ENCODE results near the gene ADGRL1. TPM values are rescaled to one million over a fixed set of nuclear protein-coding genes. Genes with fewer than 3 reads are reported as not detected.
A peak's percentile ranks its signal among the peaks of the same experiment; 100 is the strongest.

The ADGRL1 gene
- total RNA-seq, 4 donors from 2014 or later, result 2.4 to 64.0 (median 20.7) TPM

- no peak overlapping the region for H3K27ac ChIP-seq
- H3K36me3 ChIP-seq, result no peaks in the 10 kb centered on the region
- DNase-seq, result no peak
- TF ChIP-seq, protein P1, sequence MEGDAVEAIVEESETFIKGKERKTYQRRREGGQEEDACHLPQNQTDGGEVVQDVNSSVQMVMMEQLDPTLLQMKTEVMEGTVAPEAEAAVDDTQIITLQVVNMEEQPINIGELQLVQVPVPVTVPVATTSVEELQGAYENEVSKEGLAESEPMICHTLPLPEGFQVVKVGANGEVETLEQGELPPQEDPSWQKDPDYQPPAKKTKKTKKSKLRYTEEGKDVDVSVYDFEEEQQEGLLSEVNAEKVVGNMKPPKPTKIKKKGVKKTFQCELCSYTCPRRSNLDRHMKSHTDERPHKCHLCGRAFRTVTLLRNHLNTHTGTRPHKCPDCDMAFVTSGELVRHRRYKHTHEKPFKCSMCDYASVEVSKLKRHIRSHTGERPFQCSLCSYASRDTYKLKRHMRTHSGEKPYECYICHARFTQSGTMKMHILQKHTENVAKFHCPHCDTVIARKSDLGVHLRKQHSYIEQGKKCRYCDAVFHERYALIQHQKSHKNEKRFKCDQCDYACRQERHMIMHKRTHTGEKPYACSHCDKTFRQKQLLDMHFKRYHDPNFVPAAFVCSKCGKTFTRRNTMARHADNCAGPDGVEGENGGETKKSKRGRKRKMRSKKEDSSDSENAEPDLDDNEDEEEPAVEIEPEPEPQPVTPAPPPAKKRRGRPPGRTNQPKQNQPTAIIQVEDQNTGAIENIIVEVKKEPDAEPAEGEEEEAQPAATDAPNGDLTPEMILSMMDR (IDR thresholded peaks at IDR 0.05), result no peak
- no peak for TF ChIP-seq POLR2A (IDR thresholded peaks at IDR 0.05)
- no peak overlapping the region for H3K4me3 ChIP-seq
- intact Hi-C loops (cut with DNase I; ENCODE audit: low total_unique reads), result no loop called here
- H3K4me1 ChIP-seq, result peaks cover 3 to 27% of the 10 kb centered on the region in 2 donors
- H3K9me3 ChIP-seq, result no peaks in the 10 kb centered on the region
- no peaks in the 10 kb centered on the region for H3K27me3 ChIP-seq
Observed at GRCh38 chr19:14110650-14111049, 95.3 kb downstream of the ADGRL1 start.

- Histone ChIP-seq H3K36me3 (no peaks in the 10 kb centered on the region), H3K27ac (peak overlapping the region; percentile 28 to 46)
- no peak for DNase-seq
Observed at GRCh38 chr19:14107581-14108461, 98.1 kb downstream of the ADGRL1 start.

DNA sequence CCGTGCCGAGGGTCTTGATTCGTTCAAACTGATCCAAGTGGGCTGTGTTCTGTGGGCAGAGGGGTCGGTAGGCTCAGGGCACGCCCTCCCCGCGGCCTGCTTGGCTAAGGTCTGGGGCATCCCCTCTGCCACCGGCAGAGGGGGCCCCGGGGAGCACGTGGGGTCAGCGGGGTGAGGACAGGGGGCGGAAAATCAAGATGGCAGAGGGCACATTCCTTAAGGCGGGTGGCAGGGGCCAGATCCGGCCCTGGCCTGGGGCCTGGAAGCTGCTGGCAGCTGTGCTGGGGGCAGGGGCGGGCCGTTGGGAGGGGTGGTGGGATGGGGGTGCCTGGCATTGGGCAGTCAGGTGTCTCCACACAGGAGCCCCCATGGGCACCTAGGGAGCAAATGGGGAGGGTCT lies 99.1 kb downstream of the ADGRL1 start:
- H3K9me3 ChIP-seq, result no peaks in the 10 kb centered on the region
- intact Hi-C loops (cut with DNase I; ENCODE audit: low total_unique reads), result no loop called here
- H3K27me3 ChIP-seq, result no peaks in the 10 kb centered on the region
- peak overlapping the region in 1 of 2 donors; percentile 46 for H3K27ac ChIP-seq
- H3K4me1 ChIP-seq, result peaks cover 0 to 3% of the 10 kb centered on the region in 2 donors
- no peak for DNase-seq
- H3K4me3 ChIP-seq, result no peak overlapping the region
- H3K36me3 ChIP-seq, result no peaks in the 10 kb centered on the region
- TF ChIP-seq POLR2A (IDR thresholded peaks at IDR 0.05), result no peak
- TF ChIP-seq, protein P1 (IDR thresholded peaks at IDR 0.05), result no peak

More at GRCh38 chr19:14107581-14108461, 98.1 kb downstream of the ADGRL1 start:
- H3K27me3 ChIP-seq, result no peaks in the 10 kb centered on the region
- intact Hi-C loops (cut with DNase I; ENCODE audit: low total_unique reads), result no loop called here
- TF ChIP-seq POLR2A (IDR thresholded peaks at IDR 0.05), result no peak
- TF ChIP-seq, protein P1 (IDR thresholded peaks at IDR 0.05), result no peak
- peaks cover 0 to 13% of the 10 kb centered on the region in 2 donors for H3K4me1 ChIP-seq
- H3K4me3 ChIP-seq, result no peak overlapping the region
- H3K9me3 ChIP-seq, result no peaks in the 10 kb centered on the region

DNA sequence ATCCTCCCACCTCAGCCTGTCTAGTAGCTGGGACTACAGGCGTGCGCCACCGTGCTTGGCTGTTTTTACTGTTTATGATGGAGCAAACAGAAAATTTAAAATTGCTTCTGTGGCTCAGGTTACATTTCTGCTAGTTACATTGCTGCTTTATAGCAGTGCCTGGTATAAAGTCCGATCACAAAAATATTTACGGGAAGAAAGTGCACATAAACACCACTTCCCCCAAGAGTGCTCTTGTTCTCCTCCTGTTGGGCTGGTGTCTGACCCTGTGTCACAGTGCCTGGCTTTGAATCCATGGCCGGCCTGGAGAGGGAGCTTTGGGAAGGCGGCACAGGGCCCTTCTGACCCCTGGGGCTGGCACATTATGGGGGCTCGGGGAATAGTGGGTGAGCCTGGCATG lies 100.3 kb downstream of the ADGRL1 start:
- Histone ChIP-seq H3K9me3 (no peaks in the 10 kb centered on the region), H3K36me3 (no peaks in the 10 kb centered on the region), H3K27me3 (no peaks in the 10 kb centered on the region), H3K4me1 (no peaks in the 10 kb centered on the region), H3K4me3 (no peak overlapping the region), H3K27ac (no peak overlapping the region)
- DNase-seq, result no peak
- intact Hi-C loops (cut with DNase I; ENCODE audit: low total_unique reads), result no loop called here
- no peak for TF ChIP-seq POLR2A (IDR thresholded peaks at IDR 0.05)
- TF ChIP-seq, protein P1 (IDR thresholded peaks at IDR 0.05), result no peak

GRCh38 chr19:14103310-14103709 lies 102.7 kb downstream of the ADGRL1 start:
- Histone ChIP-seq H3K36me3 (no peaks in the 10 kb centered on the region), H3K4me3 (no peak overlapping the region), H3K27ac (no peak overlapping the region), H3K27me3 (no peaks in the 10 kb centered on the region), H3K4me1 (no peaks in the 10 kb centered on the region), H3K9me3 (no peaks in the 10 kb centered on the region)
- DNase-seq, result no peak
- no peak for TF ChIP-seq POLR2A (IDR thresholded peaks at IDR 0.05)
- TF ChIP-seq, protein P1 (IDR thresholded peaks at IDR 0.05), result no peak
- intact Hi-C loops (cut with DNase I; ENCODE audit: low total_unique reads), result no loop called here

Data from uterus (tissue), 4 donors.